Activated CD4-positive, alpha-beta T cell treated with anti-CD3 and anti-CD28 coated beads for 48 hours (primary cell): ENCODE measurements around the gene KCNMA1.
A peak's percentile ranks its signal among the peaks of the same experiment; 100 is the strongest.
"Not testable (repeated sequence)": the region's sequence is repeated elsewhere in the genome, so short reads cannot be mapped to it uniquely, and the experiment has no call there.

Experiments
- DNase-seq: peaks from one replicate; pipeline ENCODE4 v3.0.0-alpha.2; 2020

KCNMA1 gene

DNA sequence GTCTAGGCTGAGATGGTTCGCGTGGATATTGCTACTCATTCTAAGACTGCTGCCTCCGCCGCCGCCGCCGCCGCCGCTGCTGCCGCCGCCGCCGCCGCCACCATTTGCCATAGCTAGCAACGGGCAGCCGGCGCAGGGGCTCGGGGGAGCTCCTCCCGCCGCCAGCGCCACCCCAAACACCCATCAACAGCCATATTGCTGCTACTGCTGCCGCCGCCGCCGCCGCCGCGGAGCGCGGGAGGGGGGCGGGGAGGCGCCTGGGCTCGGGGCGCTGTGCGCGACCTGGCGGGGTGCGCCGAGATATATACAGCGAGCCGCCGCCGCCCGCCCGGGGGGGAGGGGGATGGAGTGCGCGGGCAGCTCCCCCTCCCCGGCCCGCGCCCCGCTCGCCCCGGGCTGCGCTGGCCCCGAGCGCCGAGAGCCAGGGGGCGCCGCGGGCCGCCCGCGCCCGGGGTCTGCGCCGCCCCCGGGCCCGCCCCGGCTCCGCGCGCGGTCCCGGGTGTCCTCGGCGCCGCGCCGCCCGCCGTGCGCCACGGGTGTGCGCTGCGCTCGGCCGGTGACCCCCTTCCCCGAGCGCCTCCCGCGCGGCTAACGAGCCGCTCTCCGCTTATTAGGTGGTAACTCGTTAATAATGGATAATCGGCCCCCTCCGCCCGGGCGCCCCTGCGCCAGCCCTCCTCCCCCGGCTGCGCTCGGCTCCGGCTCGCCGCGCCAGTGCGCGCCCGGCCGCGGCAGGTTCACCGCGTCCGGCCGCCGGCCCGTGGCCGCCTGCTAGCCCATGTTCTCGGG lies at the start of gene KCNMA1:
Gene KCNMA1, minus strand, starts transcription at position 277 of the 789 bp plus-strand sequence.
- peak; percentile 16 for DNase-seq

DNA sequence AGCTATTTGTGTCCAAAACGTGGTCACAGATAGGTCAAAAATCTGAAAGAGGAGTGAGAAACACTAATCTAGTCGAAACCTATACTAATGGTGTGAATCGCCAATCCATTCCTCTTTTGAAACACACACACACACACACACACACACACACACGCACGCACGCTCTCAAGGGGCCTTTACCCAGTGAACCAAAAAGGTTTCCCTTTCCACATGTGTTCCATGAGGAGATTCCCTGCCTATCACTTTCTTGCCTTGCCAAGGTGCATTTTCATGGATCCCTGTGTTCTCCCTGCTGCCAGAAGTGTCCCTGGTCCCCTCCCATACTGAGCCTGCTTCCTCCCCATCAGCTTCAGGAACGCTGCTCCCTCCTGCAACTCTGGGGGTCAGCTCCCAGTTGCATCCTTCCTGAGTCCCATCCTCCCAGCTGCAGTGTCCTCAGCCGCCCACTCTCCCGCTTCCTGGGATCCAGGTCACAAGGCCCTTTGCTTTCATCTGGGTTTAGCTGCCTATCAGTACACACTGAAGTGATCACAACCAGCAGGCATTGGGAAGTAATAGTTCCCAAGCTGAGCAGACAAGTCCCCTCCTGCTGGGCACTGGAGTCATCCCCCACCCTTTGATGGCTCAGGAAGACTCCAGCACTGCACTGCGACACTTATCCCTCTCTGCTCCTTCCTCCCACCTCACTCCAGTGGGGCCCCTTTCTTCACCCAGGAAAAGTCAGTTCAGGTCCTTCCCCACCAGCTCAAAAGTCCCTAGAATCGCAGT lies 49.2 kb upstream of the KCNMA1 start:
- no peak for DNase-seq

DNA sequence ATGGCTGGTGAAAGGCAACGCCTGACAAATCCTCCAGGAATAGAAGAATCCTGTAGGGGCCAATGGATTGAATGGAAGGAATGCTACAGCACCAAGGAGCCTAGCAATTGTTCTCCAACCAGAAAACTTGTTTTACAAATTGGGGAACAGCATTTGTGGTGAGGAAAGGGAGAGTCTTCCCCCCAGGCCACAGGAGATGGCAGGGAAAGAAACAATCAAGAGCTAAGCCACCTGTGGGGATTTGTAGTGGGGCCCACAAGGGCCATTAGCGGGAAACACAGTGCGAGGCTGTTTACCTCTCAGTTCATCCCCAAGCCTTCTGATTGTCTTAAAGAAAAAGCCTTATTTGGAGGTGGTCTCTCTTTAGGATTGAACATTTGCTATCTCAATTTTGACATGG lies 48.5 kb upstream of the KCNMA1 start:
- DNase-seq: no peak

DNA sequence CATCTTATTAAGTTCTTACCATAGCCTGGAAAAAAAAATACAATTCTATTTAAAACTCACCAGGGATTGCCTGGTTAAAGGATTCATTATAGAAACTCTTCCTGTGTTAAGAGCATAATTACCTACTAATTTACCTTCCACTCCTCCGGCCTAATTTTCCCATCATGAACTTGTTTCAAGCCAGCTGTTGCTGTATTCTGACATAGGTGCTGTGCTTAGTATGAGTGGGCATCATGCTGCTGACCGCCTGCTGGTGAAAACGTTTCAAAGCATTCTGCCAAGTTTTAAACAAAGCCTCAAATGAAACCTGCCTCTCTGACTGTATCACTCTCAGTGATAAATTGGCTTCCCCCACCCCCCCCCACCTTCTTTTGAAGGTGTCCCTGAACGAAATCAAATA lies 47.8 kb upstream of the KCNMA1 start:
- DNase-seq: no peak

DNA sequence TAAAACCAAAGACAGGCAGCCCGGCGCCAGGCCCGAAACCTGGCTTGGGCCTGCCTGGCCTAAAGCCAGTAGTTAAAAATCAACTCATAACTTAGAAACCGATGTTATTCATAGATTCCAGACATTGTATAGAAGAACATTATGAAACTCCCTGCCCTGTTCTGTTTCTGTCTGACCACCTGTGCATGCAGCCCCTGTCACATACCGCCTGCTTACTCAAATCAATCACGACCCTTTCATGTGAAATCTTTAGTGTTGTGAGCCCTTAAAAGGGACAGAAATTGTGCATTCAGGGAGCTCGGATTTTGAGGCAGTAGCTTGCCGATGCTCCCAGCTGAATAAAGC lies 45.5 kb upstream of the KCNMA1 start:
- not testable (repeated sequence) for DNase-seq

DNA sequence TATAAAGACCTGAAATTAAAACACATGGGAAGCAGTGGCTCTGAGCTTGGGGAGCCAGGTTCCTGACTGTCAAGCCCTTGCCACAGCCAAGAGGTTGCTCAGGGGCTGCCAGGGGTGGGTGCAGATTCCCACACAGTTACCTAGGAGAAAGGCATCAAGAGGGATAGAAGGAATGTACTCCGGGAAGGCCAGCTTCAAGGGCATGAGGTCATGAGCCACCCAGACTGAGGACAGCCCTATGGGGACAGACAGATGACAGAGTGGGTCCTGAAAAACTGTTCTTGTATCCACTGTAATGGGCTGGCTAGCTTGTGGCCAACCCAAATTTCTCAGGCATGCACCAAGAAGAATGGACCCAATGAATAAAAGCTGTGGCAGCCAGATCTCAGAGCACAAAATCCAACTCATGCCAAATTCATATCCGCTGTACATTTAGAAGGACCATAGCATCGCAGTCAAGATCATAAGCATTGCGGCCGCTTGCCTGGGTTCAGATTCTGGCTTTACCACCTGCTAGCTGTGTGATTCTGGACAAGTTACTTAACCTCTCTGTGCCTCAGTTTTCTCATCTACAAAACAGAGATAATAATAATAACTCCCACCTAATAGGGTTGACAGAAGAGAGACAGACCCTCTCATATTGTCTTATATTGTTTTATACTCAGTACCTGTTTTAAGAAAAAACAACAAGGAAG lies 44.9 kb upstream of the KCNMA1 start:
- DNase-seq: no peak

DNA sequence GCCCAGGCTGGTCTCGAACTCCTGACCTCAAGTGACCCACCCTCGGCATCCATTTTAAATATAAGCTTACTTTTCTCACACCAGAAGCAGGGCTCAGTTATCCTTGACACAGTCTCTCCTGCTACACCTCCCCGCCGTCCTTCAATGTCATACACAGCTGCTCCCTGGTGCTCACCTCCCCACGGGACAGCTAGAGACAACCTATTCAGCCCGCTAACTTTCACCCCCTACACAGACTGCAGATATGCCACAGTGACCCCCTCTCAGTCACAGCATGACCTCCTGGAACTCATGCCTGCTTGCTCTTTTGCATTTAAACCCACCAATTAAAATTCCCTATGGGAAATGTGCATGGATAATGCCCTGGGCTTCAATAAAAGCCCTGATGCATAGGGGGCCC lies 44.2 kb upstream of the KCNMA1 start:
- DNase-seq: no peak

DNA sequence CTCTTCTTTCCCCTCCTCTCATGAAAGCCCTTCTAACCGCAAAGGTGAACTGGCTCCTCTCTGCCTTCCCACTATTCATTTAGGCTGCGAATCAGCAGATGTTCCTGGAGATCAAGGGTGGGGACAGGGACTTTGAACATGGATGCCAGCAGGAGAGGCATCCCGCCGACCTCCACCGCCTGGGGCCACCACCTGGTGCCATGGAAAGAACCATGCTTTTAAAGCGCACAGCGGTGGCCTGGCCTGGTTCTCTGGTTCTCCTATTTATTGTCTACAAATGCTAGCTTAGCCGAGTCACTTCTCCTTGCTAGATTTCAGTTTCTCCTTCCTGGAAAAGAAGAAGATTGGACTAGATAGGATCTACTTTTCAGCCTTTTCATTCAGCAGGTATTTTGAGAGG lies 43.2 kb upstream of the KCNMA1 start:
- no peak for DNase-seq

DNA sequence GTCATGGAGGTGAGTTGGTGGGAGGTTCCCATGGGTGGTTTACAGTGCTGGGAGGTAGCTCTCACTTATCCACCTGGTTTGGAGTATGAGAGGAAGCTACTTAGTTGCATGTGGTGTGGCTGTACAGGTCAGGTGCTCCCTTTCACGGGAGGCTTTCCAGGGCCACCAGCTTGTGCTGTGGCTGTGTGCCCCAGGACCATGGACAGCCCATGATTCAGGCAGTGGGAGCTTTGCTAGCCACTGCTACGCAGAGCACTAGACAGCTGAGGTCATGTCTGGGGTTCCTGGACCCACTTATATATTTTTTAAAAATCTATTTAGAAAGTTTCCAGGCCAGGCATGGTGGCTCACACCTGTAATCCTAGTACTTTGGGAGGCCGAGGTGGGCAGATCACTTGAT lies 42.5 kb upstream of the KCNMA1 start:
- no peak for DNase-seq

DNA sequence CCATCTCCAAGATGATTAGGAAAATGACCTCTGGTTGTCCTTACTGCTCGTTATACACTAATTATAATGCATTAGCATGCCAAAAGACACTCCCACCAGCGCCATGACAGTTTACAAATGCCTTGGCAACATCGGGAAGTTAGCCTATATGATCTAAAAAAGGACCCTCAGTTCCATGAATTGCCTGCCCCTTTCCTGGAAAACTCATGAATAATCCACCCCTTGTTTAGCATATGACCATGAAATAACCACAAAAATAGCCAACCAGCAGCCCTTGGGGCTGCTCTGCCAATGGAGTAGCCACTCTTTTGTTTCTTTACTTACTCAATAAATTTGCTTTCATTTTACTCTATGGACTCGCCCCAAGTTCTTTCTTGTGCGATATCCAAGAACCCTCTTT lies 41.6 kb upstream of the KCNMA1 start:
- no peak for DNase-seq

DNA sequence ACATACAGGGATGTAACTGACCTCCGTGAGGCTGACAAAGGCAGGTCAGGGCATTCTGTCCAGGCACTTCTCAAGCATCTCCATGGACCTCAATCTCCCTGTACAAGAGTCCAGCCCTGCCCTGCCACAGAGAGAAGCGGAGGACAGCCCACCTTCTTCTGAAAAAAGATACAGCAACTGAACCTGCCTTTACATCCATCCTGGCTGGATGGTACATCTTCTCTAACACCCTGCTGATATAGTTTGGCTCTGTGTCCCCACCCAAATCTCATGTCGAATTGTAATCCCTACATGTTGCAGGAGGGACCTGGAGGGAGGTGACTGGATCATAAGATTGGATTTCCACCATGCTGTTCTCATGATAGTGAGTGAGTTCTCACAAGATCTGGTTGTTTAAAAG lies 40.5 kb upstream of the KCNMA1 start:
- no peak for DNase-seq

DNA sequence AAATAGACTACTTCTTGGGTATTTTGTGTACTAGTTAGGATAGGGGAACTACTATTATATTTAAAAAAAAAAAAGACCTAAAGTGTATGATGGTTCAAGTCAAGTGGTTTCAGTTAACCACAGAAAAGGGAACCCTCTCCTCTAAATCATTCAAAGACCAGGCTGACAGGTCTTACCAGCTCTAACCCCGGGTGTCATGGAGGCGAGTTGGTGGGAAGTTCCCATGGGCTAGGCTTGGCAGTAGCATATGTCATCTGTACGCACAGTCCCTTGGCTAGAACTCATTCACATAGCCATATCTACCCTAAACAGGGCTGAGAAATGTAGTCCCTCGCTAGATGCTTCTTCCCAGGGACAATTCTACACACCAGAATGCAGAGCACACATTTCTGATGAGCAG lies 37.7 kb upstream of the KCNMA1 start:
- no peak for DNase-seq

DNA sequence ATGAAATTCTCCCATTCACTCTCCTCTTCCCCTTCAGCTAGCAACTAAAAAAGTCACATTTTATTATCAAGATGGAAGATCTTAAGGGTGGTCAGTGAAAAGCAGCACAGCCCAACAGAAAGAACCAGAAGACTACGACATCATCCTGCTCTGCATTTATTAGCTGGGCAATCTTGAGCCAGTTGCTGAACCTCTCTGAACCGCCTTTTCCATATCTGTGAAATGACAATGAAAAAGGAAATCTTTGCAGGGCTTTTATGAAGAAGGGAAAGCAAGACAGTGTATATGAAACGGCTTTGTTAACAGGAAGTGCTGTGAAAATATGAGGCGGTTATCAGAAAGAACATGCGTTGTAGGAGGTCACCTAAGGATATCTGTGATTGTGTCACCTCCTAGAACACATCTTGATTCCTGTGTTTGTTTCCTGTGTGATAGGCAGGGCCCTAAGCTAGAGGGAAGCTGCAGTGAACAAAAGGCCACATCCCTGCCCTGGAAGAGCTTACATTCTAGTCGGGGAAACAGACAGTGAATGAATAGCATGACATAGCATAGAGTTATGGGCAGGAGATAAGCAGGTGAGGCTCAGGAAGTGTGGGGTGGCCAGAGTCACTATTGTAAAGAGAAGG lies 36.0 kb upstream of the KCNMA1 start:
- no peak for DNase-seq

DNA sequence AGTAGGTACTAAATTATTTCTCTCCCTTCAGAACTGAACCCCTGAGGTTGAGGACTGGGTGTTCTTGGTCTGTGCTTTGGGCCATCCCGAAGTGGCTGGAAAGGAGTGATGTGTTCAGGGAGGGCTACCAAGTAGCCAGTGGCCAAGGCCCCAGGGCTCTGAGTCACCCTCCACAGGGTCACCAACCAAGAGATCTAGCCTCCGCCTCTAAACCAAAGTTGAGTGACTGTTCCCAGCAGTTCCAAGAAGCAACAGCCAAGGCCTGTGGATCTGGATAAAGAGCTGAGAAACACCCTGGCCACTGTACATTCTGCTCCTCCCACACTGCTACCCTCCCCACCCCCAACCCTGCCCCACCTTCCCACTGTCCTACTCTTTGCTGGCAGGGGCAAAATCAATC lies 35.5 kb upstream of the KCNMA1 start:
- DNase-seq: no peak

DNA sequence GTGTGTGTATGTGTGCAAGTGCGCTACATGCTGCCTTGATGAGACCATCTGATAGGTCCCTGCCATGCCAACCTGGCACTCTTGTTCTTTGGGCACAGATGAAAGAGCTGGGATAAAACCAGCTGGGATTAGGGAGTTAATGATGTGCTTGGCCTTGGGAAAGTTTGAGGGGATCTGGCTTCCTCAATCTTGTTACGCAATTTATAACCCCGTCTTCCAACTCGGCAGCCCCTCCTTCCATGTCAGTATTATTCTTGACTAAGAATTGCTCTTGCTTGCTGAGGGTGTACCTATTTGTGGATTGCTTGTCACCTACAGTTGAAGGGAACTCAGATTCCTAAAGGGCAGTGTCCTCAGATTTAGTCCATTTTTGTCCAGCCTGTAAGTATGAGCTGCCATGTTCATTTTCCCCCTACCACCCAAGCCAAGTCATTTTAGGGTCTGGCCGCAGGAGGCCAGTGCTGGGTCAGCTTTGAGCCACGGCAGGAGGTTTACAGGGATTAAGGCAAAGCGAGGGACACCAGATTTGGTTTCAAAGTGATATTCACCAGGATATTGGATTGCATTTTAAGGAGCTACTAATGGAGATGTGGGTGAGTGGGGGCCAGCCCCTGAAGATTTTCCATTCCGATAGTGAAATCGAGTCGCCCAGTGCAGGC lies 34.1 kb upstream of the KCNMA1 start:
- no peak for DNase-seq

DNA sequence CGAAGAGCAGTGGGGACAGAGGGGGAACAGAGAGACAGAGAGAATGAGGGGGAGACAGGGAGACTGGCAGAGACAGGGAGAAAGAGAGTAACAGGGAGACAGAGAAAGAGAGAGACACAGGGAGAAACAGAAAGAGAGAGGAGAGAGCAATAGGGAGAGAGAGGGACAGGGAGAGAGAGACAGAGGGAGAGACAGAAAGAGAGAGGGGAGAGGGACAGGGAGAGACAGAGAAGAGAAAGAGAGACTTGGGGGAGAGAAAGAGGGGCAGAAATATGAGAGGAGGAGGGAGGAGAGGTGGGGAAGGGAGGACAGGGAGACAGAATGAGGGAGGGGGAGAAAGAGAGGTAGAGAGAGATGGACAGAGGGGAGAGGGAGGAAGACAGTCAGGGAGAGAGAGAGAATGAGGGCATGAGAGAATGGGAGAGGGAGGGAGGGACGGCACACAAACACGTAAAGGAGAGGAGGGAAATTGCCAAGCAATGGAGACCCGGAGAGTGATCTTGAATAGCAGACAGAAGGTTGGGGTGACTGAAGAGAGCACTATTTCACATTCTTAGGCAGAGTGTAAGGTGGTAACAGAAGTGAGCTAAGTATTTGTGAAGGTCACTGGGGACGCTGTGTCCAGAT lies 33.3 kb upstream of the KCNMA1 start:
- no peak for DNase-seq

DNA sequence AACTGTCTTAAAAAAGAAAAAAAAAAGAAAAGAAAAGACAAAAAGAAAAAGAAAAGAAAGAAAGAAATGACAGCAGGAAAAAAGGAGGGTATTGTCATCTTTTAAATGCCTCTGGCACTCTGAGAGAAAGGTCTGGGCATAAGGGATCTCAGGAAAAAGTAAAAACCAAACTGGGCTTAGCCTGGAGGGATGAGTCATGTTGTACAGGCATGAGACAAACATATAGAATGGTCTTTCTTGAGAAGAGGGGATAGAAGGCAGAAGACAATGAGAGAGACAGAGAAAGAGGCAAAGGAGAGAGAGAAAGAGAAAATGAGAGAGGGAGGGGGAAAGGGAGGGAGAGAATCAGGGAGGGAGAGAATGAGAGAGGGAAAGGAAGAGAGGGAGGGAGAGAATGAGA lies 32.3 kb upstream of the KCNMA1 start:
- DNase-seq: no peak

DNA sequence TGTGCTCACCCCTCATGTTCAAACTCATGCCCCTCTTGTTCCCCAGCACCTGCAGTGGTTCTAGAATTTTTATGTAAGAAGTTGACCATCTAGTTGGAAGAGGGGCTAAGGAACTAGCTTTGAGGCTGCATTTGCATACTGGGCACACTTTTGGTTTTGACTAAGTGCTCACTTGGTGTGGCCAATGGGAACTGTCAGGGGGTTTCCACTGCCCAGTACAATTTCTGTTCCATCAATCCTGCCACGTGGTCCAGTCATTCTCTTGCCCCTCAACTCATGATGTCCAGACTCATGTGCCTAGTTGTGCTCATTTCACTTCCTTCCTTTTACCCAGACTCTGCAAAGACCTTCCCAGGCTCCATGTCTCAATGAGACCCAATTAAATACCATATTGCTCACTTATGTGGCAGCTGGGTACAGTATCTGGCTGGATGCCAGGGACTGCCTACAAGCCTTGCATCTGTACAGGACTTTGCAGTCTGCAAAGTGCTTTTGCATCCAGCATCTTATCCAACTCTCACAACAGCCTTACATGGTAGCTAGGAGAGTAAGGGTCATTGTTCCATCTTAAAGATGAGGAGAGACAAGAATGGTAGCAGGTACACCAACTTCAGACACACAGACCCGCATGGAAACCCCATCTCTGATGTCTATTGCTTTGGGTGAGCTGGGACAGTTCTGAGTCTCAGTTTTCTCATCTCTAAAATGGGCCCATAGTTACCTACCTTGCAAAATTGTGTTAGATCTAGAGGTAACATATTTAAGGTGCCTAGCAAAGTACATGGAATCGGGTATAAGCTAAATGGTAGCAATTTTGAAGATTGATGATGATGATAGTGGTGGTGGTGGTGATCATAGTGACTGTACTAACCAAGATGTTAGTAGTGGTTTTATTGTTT lies 30.1 kb upstream of the KCNMA1 start:
- DNase-seq: no peak

DNA sequence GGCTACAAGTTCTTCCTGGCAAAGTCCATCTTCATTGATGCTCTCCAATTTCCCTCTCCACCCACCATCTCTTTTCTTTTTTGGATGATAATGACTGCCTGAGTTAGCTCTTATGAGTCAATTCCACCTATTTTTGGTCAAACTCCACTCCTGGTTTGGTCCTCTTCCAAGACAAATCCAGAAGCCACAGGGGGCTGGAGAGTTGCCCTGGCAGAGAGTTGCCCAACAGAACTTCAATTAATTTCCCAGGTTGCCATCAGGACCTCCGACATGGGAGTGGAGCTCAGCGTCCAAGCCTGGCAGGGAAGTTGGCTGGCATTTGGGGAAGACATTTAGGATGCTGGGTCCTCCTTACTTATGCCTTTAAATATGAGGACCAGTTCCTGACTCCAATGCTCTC lies 29.2 kb upstream of the KCNMA1 start:
- no peak for DNase-seq

DNA sequence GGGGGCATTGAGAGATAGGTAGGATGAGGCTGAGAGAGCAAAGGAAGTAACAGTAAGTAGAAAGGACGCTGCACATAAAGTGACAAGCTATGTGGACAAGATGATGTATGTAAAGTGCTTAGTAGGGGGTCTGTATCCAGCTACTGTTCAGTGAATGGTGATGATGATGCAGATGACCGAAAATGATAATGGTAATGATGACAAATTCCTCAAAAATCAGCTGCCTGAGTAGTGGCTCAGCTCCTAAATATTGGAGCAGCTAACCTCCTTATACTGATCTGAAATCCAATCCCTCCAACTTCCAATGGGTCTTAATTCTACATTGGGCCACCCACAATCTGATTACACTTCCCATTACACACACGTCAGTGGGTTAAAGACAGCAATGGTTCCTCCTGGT lies 27.1 kb upstream of the KCNMA1 start:
- no peak for DNase-seq

DNA sequence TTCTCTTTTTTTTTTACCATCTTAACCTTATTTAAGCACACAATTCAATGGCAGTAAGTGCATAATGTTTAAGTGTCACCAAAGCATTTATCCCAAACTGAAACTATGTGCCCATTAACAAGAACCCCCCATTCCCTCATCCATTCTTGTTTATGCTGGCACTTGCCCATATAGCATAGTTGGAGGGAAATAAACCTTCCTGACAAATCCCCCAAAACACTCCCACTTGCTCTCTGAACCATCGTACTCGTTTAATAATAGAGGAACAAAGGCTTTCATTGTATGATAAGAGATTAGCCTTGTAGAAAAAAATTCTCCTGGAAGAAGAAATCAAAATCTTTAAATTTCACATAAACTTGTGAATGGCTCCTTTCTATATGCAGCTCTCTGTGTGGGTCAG lies 26.4 kb upstream of the KCNMA1 start:
- no peak for DNase-seq
